Suprapubic skin (tissue), 3 donors: Measurements from ENCODE around the gene LRRC8C.

Experiments used
- CTCF ChIP-seq, 2 donors: fragments of 200-600 bp in 1 of 2; fragments of 450-650 bp in 1 of 2; sonication (generic) in 1 of 2; IDR thresholded peaks; one replicate each; pipeline ENCODE4 v1.5.1; 2016 to 2019; ENCODE audit warnings: antibody characterized with exemption in 2 of 2, mild to moderate bottlenecking in 1 of 2, moderate library complexity in 1 of 2
- POLR2AphosphoS5 ChIP-seq, 3 donors: sonication (generic); formaldehyde crosslinking; IDR thresholded peaks; one replicate each; pipeline ENCODE4 v1.6.1; 2017; ENCODE audit warnings: antibody characterized with exemption in 3 of 3

GRCh38 chr1:89660224-89661061, 27.5 kb downstream of the LRRC8C start:
- TF ChIP-seq CTCF (IDR thresholded peaks at IDR 0.05) (no peak), POLR2AphosphoS5 (IDR thresholded peaks at IDR 0.05) (no peak)
